CD1c-positive myeloid dendritic cell (primary cell): ENCODE measurements around the gene ZSWIM6.

Source experiments
- DNase-seq: peaks from one replicate; pipeline ENCODE4 v3.0.0-alpha.2; 2016; ENCODE audit errors: extremely low spot score

ZSWIM6 gene

DNA sequence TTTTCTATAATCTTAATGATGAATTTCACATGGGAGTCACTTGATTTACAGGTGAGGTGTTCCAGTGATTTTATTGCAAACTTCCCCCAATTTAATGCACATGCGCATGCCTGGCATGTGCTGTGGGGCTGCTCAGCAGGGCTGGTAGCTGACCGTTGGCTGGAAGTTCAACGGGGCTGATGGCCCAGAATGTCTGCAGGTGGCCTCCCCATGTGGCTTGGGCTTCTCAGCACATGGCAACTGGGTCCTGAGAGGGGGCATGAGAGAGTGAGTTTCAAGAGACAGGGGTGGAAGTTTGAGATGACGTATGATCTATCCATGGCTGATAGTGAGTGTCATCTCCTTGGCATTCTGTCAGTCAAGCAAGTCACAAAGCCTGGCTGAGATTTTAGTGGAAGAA is 259.8 kb downstream of the ZSWIM6 start:
- no peak for DNase-seq

GRCh38 chr5:61595426-61595825 is 263.4 kb downstream of the ZSWIM6 start:
- DNase-seq, result no peak
